GM23338 (cell line): ENCODE data around the gene ADGRG1. TPM values are rescaled to one million over a fixed set of nuclear protein-coding genes. Genes with fewer than 3 reads are reported as not detected.

Experiments used
- ATAC-seq: fragments of 200-7000 bp; cut with Tn5 transposase; 3 replicates; pipeline ENCODE4 v1.9.1; 2020
- DNase-seq: peaks from one replicate; pipeline ENCODE4 v3.0.0-alpha.2; 2015; ENCODE audit warnings: low spot score
- H2AFZ ChIP-seq: fragments of 200-600 bp; sonication (generic); 2 replicates; pipeline ENCODE4 v1.8.0; 2016; ENCODE audit warnings: antibody characterized with exemption, mild to moderate bottlenecking, moderate library complexity
- H3F3A ChIP-seq: fragments of 200-600 bp; sonication (generic); replicated peaks from 2 replicates; pipeline ENCODE4 v1.8.0; 2017; ENCODE audit warnings: antibody characterized with exemption, mixed run types, low read depth
- H3K27ac ChIP-seq: fragments of 200-600 bp; sonication (generic); 2 replicates; pipeline ENCODE4 v1.6.1; 2016; ENCODE audit warnings: low read depth
- H3K27me3 ChIP-seq: fragments of 200-600 bp; sonication (generic); 2 replicates; pipeline ENCODE4 v1.8.0; 2016; ENCODE audit warnings: mild to moderate bottlenecking, mixed run types, moderate library complexity; ENCODE audit not compliant: insufficient read depth
- H3K36me3 ChIP-seq: fragments of 200-600 bp; sonication (generic); 2 replicates; pipeline ENCODE4 v1.8.0; 2016; ENCODE audit warnings: mild to moderate bottlenecking; ENCODE audit not compliant: insufficient read depth
- H3K4me1 ChIP-seq: fragments of 200-600 bp; sonication (generic); 2 replicates; pipeline ENCODE4 v1.8.0; 2016; ENCODE audit warnings: mild to moderate bottlenecking, moderate library complexity; ENCODE audit not compliant: insufficient read depth
- H3K4me2 ChIP-seq: fragments of 200-600 bp; sonication (generic); 2 replicates; pipeline ENCODE4 v1.7.1; 2017; ENCODE audit warnings: mixed run types
- H3K4me3 ChIP-seq: fragments of 200-600 bp; sonication (generic); 2 replicates; pipeline ENCODE4 v1.6.1; 2016; ENCODE audit warnings: mixed run types
- H3K79me2 ChIP-seq: fragments of 200-600 bp; sonication (generic); replicated peaks from 2 replicates; pipeline ENCODE4 v1.8.0; 2017; ENCODE audit warnings: mild to moderate bottlenecking; ENCODE audit not compliant: insufficient read depth
- H3K9me2 ChIP-seq: fragments of 200-600 bp; sonication (generic); 2 replicates; pipeline ENCODE4 v1.8.0; 2017; ENCODE audit not compliant: insufficient read depth
- H4K20me1 ChIP-seq: fragments of 200-600 bp; sonication (generic); replicated peaks from 2 replicates; pipeline ENCODE4 v1.8.0; 2017; ENCODE audit warnings: mild to moderate bottlenecking; ENCODE audit not compliant: insufficient read depth
- H3K27ac Mint-ChIP-seq: 2 replicates; pipeline ENCODE4 v1.8.0; 2020; ENCODE audit warnings: inconsistent platforms, mild to moderate bottlenecking, moderate library complexity, mixed read lengths
- H3K27me3 Mint-ChIP-seq: 3 replicates; pipeline ENCODE4 v1.8.0; 2022; ENCODE audit warnings: low read depth, mild to moderate bottlenecking, moderate library complexity, mixed read lengths, inconsistent platforms; ENCODE audit not compliant: insufficient read depth, poor library complexity
- H3K36me3 Mint-ChIP-seq: 3 replicates; pipeline ENCODE4 v1.8.0; 2021; ENCODE audit warnings: low read depth, mild to moderate bottlenecking, inconsistent platforms, moderate library complexity, mixed read lengths
- H3K4me1 Mint-ChIP-seq: 3 replicates; pipeline ENCODE4 v1.8.0; 2020; ENCODE audit warnings: mild to moderate bottlenecking, inconsistent platforms, mixed read lengths
- H3K4me3 Mint-ChIP-seq: 3 replicates; pipeline ENCODE4 v1.8.0; 2021; ENCODE audit warnings: moderate library complexity, mild to moderate bottlenecking, inconsistent platforms, mixed read lengths
- H3K9me3 Mint-ChIP-seq: 3 replicates; pipeline ENCODE4 v1.8.0; 2020; ENCODE audit warnings: moderate library complexity, mild to moderate bottlenecking, inconsistent platforms, mixed read lengths
- EZH2 ChIP-seq: fragments of 200-600 bp; sonication (generic); IDR thresholded peaks from one replicate; pipeline ENCODE4 v1.8.0; 2017; ENCODE audit warnings: antibody characterized with exemption, mild to moderate bottlenecking, low read depth; ENCODE audit not compliant: unreplicated experiment
- POLR2AphosphoS5 ChIP-seq: IDR thresholded peaks from 2 replicates; pipeline ENCODE4 v1.6.1; 2016; ENCODE audit warnings: antibody characterized with exemption, low read depth
- polyA plus RNA-seq: library from polyadenylated mRNA; unstranded; fragments of >200 nt; fragmentation: Nextera tagmentation; extraction: Ambion mirVana; gene quantifications from 2 replicates; pipeline ENCODE4 v1.2.1, GENCODE V29; 2016
- total RNA-seq: library from RNA; depleted of rRNA; stranded (reverse); fragments of >200 nt; shearing (Covaris generic); gene quantifications from 2 replicates; pipeline ENCODE4 v1.2.3, GENCODE V29; 2014
- TF ChIP-seq, protein P1 (sequence below): IDR thresholded peaks from one replicate; pipeline ENCODE4 v1.6.1; 2018; ENCODE audit warnings: antibody characterized with exemption; ENCODE audit not compliant: unreplicated experiment
- TF ChIP-seq, protein P2 (sequence below), 2 experiments: fragments of 200-600 bp in 1 of 2; sonication (generic) in 1 of 2; conservative IDR thresholded peaks; 2 replicates each; pipeline versions ENCODE4 v1.5.1 to v1.6.1; 2016 to 2017; ENCODE audit warnings: antibody characterized with exemption in 2 of 2, low read depth in 2 of 2, mild to moderate bottlenecking in 2 of 2, moderate library complexity in 1 of 2
- TF ChIP-seq, protein P3 (sequence below): fragments of 250-450 bp; sonication (Bioruptor Pico); IDR thresholded peaks from 2 replicates; pipeline ENCODE4 v1.5.0; 2020; ENCODE audit warnings: mild to moderate bottlenecking, moderate library complexity

The ADGRG1 gene
- total and polyA plus RNA-seq, 2 experiments from 2014 or later: 0.14 to 0.47 TPM

DNA sequence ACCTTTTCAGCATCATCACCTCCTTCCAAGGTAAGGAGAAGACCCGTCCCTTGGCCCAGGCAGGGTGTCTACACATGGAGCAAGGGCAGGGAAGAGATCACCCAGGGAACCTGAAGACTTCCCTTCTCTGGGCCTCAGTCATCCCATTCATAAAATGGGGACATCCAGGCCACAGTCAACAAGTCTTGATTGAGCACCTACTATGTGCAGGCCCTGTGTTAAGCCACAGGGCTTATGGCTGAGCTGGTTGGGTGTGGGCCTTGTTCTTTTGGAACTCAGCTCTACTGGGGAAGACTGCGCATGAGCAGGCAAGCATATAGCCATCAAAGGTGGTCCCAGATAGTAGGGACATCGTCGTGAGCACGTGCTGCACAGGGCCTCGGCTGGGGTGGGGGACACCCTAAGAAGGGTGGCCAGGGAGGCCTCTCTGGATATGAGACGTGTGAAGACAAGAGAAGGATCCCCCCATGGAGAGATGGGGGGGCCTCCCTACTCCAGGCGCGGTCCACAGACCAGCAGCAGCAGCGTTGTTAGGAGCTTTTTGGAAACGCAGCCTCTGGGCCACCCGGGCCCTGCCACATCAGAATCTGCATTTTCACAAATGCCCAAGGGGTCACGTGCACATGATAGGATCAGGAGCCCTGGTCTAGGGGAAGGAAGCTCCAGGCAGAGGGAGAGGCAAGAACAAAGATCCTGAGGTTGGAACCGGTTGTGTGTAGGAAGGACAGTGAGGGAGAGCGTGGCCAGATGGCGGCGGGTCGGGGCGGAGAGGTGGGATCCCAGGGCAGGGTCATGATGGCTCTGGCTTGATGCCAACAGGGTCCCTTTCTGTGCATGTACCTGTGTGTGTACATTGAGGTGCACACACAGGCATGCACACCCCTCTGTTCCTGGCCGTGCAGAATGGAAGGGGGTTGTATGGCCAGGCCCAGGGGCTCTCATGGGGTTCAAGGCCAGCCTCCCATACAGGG, 33.8 kb downstream of the ADGRG1 start (continued):
- TF ChIP-seq, protein P1, sequence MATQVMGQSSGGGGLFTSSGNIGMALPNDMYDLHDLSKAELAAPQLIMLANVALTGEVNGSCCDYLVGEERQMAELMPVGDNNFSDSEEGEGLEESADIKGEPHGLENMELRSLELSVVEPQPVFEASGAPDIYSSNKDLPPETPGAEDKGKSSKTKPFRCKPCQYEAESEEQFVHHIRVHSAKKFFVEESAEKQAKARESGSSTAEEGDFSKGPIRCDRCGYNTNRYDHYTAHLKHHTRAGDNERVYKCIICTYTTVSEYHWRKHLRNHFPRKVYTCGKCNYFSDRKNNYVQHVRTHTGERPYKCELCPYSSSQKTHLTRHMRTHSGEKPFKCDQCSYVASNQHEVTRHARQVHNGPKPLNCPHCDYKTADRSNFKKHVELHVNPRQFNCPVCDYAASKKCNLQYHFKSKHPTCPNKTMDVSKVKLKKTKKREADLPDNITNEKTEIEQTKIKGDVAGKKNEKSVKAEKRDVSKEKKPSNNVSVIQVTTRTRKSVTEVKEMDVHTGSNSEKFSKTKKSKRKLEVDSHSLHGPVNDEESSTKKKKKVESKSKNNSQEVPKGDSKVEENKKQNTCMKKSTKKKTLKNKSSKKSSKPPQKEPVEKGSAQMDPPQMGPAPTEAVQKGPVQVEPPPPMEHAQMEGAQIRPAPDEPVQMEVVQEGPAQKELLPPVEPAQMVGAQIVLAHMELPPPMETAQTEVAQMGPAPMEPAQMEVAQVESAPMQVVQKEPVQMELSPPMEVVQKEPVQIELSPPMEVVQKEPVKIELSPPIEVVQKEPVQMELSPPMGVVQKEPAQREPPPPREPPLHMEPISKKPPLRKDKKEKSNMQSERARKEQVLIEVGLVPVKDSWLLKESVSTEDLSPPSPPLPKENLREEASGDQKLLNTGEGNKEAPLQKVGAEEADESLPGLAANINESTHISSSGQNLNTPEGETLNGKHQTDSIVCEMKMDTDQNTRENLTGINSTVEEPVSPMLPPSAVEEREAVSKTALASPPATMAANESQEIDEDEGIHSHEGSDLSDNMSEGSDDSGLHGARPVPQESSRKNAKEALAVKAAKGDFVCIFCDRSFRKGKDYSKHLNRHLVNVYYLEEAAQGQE: no peak

DNA sequence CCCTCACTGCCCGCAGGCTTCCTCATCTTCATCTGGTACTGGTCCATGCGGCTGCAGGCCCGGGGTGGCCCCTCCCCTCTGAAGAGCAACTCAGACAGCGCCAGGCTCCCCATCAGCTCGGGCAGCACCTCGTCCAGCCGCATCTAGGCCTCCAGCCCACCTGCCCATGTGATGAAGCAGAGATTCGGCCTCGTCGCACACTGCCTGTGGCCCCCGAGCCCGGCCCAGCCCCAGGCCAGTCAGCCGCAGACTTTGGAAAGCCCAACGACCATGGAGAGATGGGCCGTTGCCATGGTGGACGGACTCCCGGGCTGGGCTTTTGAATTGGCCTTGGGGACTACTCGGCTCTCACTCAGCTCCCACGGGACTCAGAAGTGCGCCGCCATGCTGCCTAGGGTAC, 35.0 kb downstream of the ADGRG1 start:
- H3K4me3 Mint-ChIP-seq: no peak overlapping the region
- no peak overlapping the region for H2AFZ ChIP-seq
- H3K36me3 Mint-ChIP-seq: no peaks in the 10 kb centered on the region
- no peak overlapping the region for H3K4me3 ChIP-seq
- peaks cover 4% of the 10 kb centered on the region for H3K27me3 Mint-ChIP-seq
- H3K27me3 ChIP-seq: no peaks in the 10 kb centered on the region
- H3K79me2 ChIP-seq: no peaks in the 10 kb centered on the region
- H3F3A ChIP-seq: no peaks in the 10 kb centered on the region
- no peak overlapping the region for H3K4me2 ChIP-seq
- ATAC-seq: no peak
- no peaks in the 10 kb centered on the region for H3K4me1 ChIP-seq
- no peak for DNase-seq
- H3K27ac ChIP-seq: no peak overlapping the region
- TF ChIP-seq, protein P2, sequence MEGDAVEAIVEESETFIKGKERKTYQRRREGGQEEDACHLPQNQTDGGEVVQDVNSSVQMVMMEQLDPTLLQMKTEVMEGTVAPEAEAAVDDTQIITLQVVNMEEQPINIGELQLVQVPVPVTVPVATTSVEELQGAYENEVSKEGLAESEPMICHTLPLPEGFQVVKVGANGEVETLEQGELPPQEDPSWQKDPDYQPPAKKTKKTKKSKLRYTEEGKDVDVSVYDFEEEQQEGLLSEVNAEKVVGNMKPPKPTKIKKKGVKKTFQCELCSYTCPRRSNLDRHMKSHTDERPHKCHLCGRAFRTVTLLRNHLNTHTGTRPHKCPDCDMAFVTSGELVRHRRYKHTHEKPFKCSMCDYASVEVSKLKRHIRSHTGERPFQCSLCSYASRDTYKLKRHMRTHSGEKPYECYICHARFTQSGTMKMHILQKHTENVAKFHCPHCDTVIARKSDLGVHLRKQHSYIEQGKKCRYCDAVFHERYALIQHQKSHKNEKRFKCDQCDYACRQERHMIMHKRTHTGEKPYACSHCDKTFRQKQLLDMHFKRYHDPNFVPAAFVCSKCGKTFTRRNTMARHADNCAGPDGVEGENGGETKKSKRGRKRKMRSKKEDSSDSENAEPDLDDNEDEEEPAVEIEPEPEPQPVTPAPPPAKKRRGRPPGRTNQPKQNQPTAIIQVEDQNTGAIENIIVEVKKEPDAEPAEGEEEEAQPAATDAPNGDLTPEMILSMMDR (conservative IDR thresholded peaks at IDR 0.05; ENCODE audit: low read depth in 2 of 2): no peak
- TF ChIP-seq, protein P3, sequence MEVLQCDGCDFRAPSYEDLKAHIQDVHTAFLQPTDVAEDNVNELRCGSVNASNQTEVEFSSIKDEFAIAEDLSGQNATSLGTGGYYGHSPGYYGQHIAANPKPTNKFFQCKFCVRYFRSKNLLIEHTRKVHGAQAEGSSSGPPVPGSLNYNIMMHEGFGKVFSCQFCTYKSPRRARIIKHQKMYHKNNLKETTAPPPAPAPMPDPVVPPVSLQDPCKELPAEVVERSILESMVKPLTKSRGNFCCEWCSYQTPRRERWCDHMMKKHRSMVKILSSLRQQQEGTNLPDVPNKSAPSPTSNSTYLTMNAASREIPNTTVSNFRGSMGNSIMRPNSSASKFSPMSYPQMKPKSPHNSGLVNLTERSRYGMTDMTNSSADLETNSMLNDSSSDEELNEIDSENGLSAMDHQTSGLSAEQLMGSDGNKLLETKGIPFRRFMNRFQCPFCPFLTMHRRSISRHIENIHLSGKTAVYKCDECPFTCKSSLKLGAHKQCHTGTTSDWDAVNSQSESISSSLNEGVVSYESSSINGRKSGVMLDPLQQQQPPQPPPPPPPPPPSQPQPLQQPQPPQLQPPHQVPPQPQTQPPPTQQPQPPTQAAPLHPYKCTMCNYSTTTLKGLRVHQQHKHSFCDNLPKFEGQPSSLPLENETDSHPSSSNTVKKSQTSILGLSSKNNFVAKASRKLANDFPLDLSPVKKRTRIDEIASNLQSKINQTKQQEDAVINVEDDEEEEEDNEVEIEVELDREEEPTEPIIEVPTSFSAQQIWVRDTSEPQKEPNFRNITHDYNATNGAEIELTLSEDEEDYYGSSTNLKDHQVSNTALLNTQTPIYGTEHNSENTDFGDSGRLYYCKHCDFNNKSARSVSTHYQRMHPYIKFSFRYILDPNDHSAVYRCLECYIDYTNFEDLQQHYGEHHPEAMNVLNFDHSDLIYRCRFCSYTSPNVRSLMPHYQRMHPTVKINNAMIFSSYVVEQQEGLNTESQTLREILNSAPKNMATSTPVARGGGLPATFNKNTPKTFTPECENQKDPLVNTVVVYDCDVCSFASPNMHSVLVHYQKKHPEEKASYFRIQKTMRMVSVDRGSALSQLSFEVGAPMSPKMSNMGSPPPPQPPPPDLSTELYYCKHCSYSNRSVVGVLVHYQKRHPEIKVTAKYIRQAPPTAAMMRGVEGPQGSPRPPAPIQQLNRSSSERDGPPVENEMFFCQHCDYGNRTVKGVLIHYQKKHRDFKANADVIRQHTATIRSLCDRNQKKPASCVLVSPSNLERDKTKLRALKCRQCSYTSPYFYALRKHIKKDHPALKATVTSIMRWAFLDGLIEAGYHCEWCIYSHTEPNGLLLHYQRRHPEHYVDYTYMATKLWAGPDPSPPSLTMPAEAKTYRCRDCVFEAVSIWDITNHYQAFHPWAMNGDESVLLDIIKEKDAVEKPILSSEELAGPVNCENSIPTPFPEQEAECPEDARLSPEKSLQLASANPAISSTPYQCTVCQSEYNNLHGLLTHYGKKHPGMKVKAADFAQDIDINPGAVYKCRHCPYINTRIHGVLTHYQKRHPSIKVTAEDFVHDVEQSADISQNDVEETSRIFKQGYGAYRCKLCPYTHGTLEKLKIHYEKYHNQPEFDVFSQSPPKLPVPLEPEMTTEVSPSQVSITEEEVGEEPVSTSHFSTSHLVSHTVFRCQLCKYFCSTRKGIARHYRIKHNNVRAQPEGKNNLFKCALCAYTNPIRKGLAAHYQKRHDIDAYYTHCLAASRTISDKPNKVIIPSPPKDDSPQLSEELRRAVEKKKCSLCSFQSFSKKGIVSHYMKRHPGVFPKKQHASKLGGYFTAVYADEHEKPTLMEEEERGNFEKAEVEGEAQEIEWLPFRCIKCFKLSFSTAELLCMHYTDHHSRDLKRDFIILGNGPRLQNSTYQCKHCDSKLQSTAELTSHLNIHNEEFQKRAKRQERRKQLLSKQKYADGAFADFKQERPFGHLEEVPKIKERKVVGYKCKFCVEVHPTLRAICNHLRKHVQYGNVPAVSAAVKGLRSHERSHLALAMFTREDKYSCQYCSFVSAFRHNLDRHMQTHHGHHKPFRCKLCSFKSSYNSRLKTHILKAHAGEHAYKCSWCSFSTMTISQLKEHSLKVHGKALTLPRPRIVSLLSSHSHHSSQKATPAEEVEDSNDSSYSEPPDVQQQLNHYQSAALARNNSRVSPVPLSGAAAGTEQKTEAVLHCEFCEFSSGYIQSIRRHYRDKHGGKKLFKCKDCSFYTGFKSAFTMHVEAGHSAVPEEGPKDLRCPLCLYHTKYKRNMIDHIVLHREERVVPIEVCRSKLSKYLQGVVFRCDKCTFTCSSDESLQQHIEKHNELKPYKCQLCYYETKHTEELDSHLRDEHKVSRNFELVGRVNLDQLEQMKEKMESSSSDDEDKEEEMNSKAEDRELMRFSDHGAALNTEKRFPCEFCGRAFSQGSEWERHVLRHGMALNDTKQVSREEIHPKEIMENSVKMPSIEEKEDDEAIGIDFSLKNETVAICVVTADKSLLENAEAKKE (CRISPR knock-in tag): no peak
- TF ChIP-seq, protein P1: no peak
- no peak for TF ChIP-seq POLR2AphosphoS5
- TF ChIP-seq EZH2: no peak
- H3K27ac Mint-ChIP-seq: no peak overlapping the region
- no peaks in the 10 kb centered on the region; the same call in 2 of the 3 replicates for H3K4me1 Mint-ChIP-seq
- H3K9me3 Mint-ChIP-seq: no peaks in the 10 kb centered on the region
- H4K20me1 ChIP-seq: no peaks in the 10 kb centered on the region
- no peaks in the 10 kb centered on the region for H3K9me2 ChIP-seq
- H3K36me3 ChIP-seq: no peaks in the 10 kb centered on the region
